Activated T-helper 1 cell treated with Interleukin-2 at 50 U/mL for 16 hours (primary cell): Measurements from ENCODE around the gene SENP5.
A peak's percentile ranks its signal among the peaks of the same experiment; 100 is the strongest.

Source experiments
- DNase-seq: peaks from one replicate; pipeline ENCODE4 v3.0.0-alpha.2; 2020; ENCODE audit warnings: low read depth

SENP5 gene

GRCh38 chr3:196968233-196969133, 100.8 kb downstream of the SENP5 start, which contains the start of gene PIGZ:
Gene PIGZ (minus strand): TSS chr3:196968833. CDS start chr3:196952031, 16,802 bp downstream.
- DNase-seq: peak; percentile 20

DNA sequence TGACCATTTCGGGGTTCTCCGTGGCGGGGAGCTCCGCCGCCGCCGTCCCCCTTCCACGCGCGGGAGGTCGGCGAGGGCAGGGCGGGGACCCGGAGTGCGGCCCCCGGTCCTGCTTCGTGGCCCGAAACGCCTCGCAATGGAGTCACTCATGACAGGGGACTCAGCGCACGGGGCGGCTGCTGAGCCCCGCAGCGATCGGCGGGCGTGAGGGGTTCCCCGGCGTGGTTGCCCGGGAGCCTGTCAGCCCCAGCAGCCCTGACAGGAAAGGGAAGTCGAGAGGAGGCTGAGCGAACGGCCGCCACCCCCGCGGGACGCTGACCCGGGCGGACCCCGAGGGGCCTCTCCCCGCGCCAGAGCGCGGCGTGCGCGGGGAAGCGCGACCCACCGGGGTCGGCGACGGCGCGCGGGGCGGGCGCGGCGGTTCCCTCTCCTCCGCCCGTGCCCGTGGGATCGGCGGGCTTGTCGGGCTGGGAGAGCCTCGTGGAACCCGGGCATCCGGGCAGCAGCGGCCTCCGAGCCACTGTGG, 101.5 kb downstream of the SENP5 start:
- no peak for DNase-seq

DNA sequence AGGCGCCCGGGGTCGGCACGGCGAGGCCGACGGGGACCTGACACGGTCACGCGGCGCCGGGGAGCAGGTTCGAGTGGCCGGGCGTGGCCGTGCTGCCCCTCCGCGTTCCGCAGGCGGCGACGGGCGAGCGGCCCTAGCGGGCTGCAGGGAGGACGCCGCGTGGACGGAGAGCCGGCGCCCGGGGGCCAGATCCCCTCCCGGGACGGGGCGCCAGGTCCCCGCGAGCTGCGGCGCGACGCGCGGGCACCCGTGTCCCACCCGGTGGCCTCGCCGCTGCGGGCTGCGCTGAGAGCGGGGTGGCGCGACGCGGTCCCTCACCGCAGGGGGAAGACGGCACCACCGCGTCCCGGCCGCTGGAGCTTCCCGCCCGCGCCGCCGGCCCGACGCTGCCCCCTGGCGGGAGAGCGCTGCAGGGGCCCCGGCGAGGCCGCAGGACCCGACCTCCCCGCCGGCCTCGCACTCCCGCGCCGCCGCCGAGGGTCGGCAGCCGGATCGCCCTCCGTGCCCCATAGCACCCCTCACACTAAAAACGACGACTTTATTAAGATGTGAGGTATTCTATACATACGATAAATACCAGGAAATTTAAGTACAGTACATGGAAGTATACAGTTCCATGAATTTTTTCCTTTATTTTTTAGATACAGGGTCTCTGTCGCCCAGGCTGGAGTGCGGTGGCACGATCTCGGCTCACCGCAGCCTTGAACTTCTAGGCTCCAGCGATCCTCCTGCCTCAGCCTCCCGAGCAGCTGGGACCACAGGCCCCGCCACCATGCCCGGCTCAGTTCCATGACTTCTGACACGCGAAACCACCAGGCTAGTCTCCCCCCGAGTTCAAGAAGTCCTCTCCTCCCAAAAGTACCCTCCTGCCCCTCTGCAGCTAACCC, 102.2 kb downstream of the SENP5 start:
- DNase-seq: peak; percentile 51

DNA sequence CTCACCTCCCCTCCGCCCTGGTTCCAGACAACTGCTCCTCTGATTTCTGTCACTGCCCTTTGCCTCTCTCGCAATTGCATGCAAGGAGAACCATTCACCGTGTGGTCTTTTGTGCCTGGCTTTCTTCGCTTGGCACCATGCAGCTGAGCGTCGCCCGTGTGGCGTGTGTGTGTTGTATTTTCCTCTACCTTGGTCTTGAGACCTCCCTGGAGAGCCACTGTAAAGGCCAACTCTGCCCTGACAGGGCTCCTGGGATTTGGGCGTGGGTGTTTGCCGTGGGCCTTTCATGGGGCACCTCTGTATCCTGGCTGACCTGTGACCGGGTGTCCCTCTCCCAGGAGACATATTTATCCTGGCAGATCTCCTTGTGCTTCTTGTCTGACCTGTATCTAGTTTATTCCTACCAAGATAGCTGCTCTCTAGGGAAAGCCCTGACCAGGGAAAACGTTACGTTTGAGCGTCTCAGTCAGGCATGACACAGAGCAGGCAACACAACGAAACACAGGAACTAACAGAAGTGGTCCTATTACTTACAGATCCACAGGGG, 102.9 kb downstream of the SENP5 start:
- no peak for DNase-seq

GRCh38 chr3:196971094-196971698, 103.5 kb downstream of the SENP5 start:
- DNase-seq: no peak

GRCh38 chr3:196974661-196975060, 106.9 kb downstream of the SENP5 start:
- DNase-seq: no peak

DNA sequence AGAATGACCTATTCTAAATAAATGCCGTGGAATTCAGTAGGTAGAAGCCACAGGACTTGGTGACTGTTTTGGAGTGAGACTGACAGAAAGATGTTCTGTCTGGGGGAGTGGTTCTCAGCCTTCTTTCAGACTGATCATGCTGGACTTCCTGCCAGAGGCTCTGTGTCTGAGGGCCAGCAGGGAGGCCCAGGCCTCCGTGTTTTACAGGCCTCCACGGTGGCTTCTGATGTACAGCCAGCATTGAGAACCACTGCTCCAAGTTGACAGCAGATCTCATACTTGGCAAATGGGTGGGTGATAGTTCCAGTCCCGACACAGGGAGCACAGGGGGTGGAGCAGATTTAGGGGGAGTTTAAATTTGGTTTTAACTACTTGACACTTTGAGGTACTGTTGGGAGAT, 107.6 kb downstream of the SENP5 start:
- no peak for DNase-seq

DNA sequence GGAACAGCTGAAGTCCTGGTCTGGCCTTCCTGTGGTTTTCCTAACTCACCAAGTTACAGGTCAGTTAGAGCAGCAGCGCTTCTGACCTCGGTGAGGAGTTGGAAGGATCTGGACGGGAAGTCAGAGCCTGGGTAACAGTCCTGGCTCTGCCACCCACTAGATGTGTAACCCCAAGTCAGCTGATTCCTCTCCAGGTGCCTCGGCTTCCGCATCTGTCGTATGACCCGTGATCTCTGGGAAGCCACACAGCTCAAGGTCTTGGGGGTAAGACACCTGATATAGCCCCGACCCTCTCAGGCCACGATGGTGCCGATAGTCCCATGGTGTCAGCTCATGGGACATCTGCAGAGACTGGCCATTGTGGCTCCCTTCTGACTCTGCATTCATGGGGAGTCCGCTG, 109.2 kb downstream of the SENP5 start:
- DNase-seq: no peak

GRCh38 chr3:196979545-196979944, 111.8 kb downstream of the SENP5 start:
- DNase-seq: no peak

GRCh38 chr3:196981657-196982056, 113.9 kb downstream of the SENP5 start:
- DNase-seq: no peak

DNA sequence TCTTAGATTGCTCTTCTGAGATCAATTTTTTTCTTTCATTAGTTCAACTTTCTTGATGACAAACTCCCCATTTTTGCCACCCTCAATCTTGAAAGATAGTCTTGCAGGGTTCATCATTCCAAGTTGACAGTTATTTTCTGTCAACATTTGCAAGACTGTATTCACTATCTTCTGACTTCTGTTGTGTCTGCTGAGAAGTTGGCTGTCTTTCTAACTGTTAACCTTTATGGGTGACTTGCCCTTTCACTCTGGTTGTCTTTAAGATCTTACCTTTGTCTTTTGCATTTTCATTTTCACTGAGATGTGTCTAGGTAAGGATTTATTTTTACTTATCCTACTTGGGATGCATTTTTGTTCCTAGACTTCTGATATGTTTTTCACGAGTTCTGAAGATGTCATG, 115.5 kb downstream of the SENP5 start:
- DNase-seq: no peak
